HG02798 (cell line): Measurements from ENCODE around the gene ARRDC1.
"Not testable (repeated sequence)": the region's sequence is repeated elsewhere in the genome, so short reads cannot be mapped to it uniquely, and the experiment has no call there.

Experiments used
- ATAC-seq: cut with Tn5 transposase; IDR thresholded peaks from one replicate; pipeline ENCODE4 v1.9.1; 2021; ENCODE audit warnings: mild to moderate bottlenecking; ENCODE audit not compliant: unreplicated experiment, poor library complexity

Gene ARRDC1

GRCh38 chr9:137583347-137583746 is 22.1 kb upstream of the ARRDC1 start:
- ATAC-seq: no peak

GRCh38 chr9:137583957-137584356 is 21.5 kb upstream of the ARRDC1 start:
- no peak for ATAC-seq

- no peak for ATAC-seq
Observed at GRCh38 chr9:137586854-137587253, 18.6 kb upstream of the ARRDC1 start.

- ATAC-seq: no peak
Observed at GRCh38 chr9:137588311-137588710, 17.2 kb upstream of the ARRDC1 start.

GRCh38 chr9:137588891-137589290 is 16.6 kb upstream of the ARRDC1 start:
- no peak for ATAC-seq

- peak; percentile 7 for ATAC-seq
Observed at GRCh38 chr9:137589441-137590122, 15.9 kb upstream of the ARRDC1 start.

GRCh38 chr9:137590123-137590468 is 15.4 kb upstream of the ARRDC1 start:
- no peak for ATAC-seq

- ATAC-seq: peak; percentile 93
Observed at GRCh38 chr9:137590469-137591383, 14.8 kb upstream of the ARRDC1 start, which contains the start of gene ZMYND19. TSS of gene ZMYND19 (minus strand) at chr9:137590512. CDS start at chr9:137590263, 249 bp downstream.

GRCh38 chr9:137592767-137593166 is 12.7 kb upstream of the ARRDC1 start:
- no peak for ATAC-seq

GRCh38 chr9:137593176-137593575 is 12.3 kb upstream of the ARRDC1 start:
- no peak for ATAC-seq

GRCh38 chr9:137596577-137596976 is 8.9 kb upstream of the ARRDC1 start:
- ATAC-seq: not testable (repeated sequence)

- no peak for ATAC-seq
Observed at GRCh38 chr9:137598943-137599342, 6.5 kb upstream of the ARRDC1 start.

- ATAC-seq: no peak
Observed at GRCh38 chr9:137602661-137603060, 2.8 kb upstream of the ARRDC1 start.

GRCh38 chr9:137603879-137604278 is 1.6 kb upstream of the ARRDC1 start:
- ATAC-seq: no peak

GRCh38 chr9:137604345-137605086 is 970 bp upstream of the ARRDC1 start:
- ATAC-seq: no peak

- ATAC-seq: peak; percentile 5
Observed at GRCh38 chr9:137606005-137606621, 627 bp downstream of the ARRDC1 start.

- no peak for ATAC-seq
Observed at GRCh38 chr9:137606734-137607138, 1.2 kb downstream of the ARRDC1 start.

- no peak for ATAC-seq
Observed at GRCh38 chr9:137607141-137607857, 1.8 kb downstream of the ARRDC1 start.

GRCh38 chr9:137610944-137611343 is 5.5 kb downstream of the ARRDC1 start:
- no peak for ATAC-seq
